Hypothalamus (tissue), 51 donors: Measurements from ENCODE around the gene PEX11G.

Source experiments
- DNase-seq, 51 donors: peaks; one replicate each; lab custom pipeline; 2025; lab: John Stamatoyannopoulos, UW

Gene PEX11G

DNA sequence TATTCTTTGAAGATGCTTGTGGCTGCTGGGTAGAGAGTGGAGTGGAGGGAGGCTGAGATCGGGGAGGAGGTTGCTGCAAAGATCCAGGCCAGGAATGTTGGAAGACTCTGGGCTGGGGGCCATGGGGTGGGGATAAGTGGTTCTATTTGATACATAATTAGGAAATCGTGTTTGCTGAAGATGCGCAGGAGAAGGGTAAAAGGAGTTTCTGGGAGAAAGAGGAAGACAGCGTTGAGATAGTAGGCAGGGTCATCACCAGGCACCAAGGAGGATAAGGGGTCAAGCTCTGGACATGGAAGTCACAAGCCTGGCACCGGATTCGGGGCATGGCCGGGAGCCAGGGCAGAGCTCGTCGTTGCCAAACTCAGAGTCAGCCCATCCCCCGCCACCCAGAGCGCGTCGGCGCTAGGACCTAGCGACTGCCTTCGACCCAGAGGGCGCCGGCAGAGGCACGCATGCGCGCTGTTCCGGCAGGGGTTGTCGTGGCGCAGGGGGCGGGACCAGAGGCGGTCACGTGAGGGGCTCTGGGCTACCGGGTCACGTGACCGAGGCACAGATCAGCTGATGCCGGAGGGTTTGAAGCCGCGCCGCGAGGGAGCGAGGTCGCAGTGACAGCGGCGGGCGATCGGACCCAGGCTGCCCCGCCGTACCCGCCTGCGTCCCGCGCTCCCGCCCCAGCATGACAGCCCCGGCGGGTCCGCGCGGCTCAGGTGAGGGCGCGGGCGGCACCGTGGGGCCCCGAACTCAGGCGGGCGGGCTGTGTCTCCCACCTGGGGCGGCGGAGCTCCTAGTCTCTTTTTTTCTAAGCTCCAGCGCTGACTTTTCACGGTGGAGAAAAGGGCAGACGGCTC lies 33.5 kb upstream of the PEX11G start, which contains the start of gene MCOLN1:
Gene MCOLN1, plus strand, starts transcription at position 553 of the 851 bp plus-strand sequence. Its CDS starts 127 bp downstream, at position 680.
- DNase-seq = peak; percentile 83 to 99 (median 97)

DNA sequence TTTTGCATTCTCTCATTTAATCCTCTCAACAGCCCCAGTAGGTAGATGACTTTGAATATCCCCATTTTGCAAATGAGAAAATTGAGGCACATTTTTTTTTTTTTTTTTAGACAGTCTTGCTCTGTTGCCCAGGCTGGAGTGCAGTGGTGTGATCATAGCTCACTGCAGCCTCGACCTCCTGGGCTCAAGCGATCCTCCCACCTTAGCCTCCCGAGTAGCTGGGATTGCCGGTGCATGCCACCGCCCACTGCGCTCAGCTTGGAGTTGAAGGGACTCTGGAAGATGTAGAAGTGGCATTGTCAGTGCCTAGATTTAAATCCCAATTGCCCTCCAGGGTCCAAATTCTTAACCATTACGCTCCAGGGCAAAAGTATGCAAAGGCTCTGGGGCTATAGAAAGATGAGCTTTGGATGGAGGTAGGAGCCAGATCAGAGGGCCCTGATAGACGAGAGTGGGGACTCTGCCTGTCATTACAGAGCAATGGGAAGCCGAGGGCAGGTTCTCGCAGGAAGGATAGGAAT lies 32.8 kb upstream of the PEX11G start:
- no peak for DNase-seq

DNA sequence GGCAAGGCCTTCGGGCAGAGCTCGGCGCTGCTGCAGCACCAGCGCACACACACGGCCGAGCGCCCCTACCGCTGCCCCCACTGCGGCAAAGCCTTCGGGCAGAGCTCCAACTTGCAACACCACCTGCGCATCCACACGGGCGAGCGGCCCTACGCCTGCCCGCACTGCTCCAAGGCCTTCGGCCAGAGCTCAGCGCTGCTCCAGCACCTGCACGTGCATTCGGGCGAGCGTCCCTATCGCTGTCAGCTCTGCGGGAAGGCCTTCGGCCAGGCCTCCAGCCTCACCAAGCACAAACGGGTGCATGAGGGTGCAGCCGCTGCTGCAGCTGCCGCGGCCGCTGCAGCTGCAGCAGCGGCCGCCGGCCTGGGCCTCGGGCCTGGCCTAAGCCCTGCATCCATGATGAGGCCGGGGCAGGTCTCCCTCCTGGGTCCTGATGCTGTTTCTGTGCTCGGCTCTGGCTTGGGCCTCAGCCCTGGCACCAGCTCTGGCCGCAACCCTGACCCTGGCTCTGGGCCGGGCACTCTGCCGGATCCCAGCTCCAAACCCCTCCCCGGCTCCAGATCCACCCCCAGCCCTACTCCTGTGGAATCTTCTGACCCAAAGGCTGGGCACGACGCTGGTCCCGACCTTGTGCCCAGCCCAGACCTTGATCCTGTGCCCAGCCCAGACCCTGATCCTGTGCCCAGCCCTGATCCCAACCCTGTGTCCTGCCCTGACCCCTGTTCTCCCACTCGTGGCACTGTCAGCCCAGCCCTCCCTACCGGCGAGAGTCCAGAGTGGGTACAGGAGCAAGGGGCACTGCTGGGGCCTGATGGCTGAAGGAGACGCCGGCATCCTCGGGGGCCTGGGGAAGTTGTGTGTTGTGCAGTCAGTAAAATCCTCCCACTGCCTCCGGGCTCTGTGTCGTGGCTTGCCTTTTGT lies 31.6 kb upstream of the PEX11G start:
- peak in 25 of 51 donors; percentile 11 to 71 (median 43) for DNase-seq

GRCh38 chr19:7519361-7520130 lies 30.7 kb upstream of the PEX11G start:
- no peak for DNase-seq

DNA sequence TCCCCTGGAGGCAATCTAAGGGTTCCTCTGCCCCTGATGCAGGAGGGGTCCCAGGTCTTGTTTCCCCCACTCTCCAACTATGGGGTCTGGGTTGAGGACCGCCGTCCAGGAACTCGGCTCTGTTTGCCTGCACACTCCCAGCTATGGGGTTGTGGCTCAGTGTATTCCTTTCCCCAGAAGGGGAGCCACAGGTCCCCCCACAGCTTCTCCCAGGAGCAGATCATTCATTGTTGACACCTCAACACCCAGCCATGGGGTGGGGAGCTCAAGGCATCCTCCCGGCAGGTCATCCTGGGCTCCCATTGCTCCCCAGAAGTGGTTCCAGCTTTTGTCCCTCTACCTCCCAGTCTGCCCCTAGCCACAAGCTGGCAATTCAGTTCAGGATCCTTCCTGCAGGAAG lies 28.0 kb upstream of the PEX11G start:
- no peak for DNase-seq

DNA sequence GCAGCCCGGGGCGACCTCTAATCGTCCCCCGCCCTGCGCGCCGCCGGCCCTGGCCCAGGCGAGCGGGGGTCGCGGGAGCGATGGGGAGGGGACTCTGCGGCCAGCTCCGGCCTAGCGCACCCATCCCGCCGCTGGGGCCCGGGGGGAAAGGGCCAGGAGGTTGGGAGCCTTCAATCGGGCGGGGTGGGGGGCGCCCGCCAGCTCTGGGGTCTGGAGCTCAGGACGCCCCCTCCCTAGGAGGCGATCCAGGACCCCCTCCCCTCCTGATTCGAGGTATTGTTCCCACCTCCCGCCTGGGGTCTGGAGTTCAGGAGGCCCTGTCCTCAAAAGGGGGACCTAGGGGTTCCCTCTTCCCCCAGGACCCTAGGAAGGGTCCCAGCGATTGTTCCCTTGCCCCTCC lies 27.5 kb upstream of the PEX11G start:
- peak in 1 of 51 donors; percentile 23 for DNase-seq

DNA sequence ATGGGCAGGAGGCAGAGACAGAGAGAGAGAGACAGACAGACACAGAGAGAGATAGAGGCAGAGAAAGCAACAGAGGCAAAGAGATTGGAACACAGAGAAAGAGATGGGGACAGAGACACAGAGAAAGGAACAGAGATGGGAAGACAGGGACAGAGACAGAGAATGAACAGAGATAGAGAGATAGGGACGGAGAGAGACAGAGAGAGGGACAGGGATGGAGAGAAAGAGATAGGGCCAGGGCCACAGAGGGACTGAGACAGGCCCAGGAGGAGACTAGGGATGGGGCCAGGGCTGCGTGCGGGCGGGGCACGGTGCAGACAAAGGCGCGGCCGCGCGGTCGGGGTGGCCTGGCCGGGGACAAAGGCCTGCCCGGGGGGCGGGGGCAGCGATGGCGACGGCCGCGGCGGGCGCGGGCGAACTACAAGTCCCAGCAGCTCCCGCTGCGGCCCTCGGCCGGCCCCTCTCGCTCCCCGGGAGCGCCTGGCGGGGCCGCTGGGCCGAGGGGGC lies 26.9 kb upstream of the PEX11G start, which contains the start of gene ZNF358:
Gene ZNF358, plus strand, starts transcription at position 459 of the 507 bp plus-strand sequence. CDS start 3,140 bp downstream, outside the sequence.
- DNase-seq = peak in 48 of 51 donors; percentile 25 to 89 (median 64)

DNA sequence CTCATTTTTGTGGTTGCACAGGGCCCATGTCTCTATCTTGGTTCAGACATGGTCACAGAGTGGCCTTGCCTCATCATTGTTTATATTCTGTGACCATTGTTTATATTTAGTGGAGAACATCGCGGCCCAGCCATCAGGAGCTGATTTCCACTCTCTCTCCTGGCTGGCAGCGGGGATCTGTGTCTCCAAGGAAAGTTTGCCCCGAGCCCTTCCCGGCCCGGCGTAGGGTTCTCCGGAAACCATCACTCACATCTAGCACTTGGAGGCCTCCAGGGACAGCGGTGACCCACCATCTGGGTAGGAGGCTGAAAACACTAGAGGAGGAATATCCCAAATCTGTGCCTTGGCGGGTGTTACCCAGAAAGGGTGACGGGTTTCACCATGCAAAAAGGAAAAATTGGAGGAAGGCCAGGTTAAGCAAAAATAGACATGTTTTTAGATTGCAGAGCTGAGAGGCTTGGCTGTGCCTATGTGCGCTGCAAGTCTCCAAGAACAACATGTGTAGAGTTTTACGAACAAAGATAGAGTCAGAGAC lies 26.3 kb upstream of the PEX11G start:
- DNase-seq = peak in 5 of 51 donors; percentile 1 to 59 (median 13)

DNA sequence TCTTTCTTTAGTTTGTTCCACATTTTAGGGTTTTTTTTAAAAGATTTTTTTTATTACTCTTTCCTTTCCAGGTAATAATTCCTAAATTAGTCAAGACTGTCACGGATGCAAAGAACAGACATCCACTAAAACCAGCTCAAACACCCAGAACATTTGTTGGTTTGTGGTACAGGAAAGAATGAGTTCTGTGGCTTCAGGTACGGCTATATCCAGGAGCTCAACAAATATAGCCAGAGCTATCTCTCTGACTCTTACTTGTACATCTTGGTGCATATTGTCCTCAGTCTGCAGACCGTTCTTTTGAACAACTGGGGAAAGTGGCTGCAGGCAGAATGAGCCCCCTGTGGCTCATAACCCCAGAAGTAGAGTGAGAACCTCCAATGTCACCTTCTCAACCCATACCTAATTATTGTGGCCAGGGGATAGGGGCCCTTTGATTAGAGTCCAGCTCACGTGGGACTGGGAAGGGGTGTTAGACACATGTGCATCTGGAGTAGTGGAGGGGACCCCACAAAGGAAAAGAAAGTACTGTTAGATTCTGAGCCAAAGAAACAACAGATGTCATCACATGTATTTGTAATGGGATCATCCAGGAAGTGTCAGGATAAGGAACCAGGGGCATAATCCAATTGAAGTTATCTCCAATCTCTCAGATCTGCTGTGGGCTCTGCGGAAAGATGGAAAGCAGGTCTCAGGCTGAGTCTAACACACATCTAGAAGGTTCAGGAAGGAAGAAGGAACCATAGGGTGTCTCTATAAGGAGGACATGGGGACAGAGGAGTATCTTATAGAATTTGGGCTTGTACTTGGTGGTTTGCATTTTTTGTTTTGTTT lies 25.2 kb upstream of the PEX11G start:
- DNase-seq = no peak

- DNase-seq = no peak
Observed at GRCh38 chr19:7512400-7512851, 23.6 kb upstream of the PEX11G start.

DNA sequence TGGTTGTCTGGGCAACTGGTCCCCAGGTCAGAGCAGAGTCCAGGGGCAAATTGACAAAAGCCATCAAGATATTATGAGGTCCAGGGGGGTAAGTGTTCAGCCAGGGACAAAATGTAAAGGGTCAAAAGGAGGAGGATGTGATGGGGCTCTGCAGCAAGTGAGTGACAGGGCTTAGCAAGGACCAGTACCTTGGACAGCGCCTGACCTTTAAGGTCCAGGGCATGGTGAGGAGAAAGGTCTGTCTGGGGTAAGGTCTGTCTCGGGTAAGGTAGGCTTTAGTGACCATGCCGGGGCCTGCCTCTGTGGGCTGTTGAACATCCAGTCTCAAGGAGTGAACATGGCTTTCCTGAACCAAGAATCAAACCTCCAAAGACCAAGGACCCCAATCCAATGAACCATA lies 20.8 kb upstream of the PEX11G start:
- DNase-seq = no peak

DNA sequence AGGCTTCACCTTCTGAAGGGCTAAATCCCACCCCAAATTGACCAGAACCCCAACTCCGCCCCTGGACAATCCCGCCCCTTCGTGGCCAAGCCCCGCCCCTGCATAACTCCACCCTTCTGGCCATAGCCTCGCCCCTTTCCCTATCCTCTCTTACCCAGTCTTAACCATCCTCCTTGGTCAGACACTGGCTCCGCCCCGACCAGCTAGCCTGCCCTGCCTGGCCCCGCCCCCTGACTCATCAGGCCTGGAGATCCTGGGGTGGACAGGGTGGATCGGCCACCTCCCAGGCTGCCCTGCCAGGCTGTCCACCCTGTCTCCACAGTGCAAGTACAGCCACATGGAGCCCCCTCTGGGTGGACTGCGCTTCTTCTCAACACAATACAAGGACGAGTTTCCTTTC lies 19.0 kb upstream of the PEX11G start:
- peak in 18 of 51 donors; percentile 4 to 65 (median 14) for DNase-seq

GRCh38 chr19:7506385-7507328 lies 17.8 kb upstream of the PEX11G start:
- peak in 16 of 51 donors; percentile 5 to 71 (median 28) for DNase-seq

DNA sequence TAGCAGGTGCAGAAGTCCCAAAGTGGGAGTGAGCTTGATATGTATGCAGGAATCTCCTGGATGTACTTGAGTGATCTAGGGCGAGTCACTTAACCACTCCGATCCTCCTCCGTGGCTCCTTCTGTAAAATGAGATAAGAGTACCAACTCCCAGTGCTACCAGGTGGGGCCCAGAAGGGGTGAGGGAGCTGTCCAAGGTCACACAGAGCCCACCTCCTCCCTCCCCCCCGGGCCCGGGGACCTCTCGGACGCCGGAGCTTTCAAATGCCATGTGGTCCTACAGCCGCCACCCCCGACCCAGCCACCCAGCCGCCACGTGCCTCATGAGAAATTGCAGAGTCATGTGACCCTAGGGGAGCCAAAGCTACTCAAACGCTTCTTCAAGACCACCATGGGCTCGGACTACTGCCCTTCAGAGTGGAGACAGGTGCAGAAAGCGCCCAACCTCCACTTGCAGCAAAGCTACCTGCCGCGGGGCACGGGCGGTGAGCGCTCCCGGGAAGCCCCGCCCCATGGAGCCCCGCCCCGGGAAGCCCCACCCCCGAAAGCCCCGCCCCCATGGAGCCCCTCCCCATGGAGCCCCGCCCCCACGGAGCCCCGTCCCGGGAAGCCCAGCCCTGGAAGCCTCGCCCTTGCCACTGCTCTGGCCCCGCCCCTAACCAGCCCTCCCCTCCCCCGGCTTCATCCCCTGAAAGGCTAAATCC lies 17.0 kb upstream of the PEX11G start:
- DNase-seq = peak in 6 of 51 donors; percentile 20 to 57 (median 41)

DNA sequence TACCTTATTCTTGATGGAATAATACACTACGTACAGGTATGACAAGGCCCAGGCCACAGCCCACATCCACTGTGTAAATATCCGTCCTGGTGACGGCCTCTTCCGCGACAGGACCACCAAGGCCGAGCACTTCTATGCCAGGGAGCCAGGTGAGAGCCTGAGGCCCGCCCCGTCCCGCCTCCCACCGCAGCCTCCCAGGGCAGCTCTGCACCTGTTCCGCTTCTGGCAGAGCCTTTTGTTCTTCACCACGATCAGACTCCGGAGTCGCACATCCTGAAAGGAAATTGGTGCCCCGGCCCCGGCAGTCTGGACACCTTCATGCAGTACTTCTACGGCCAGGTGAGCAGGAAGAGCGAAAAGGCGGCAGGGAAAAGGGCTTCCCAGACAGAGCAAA lies 16.4 kb upstream of the PEX11G start:
- DNase-seq = no peak

- no peak for DNase-seq
Observed at GRCh38 chr19:7504684-7505083, 15.8 kb upstream of the PEX11G start.

- DNase-seq = no peak
Observed at GRCh38 chr19:7502552-7502951, 13.7 kb upstream of the PEX11G start.
